H9 (cell line): ENCODE measurements around the gene COX8A. TPM values are rescaled to one million over a fixed set of nuclear protein-coding genes. Genes with fewer than 3 reads are reported as not detected.
A peak's percentile ranks its signal among the peaks of the same experiment; 100 is the strongest.

Experiments used
- DNase-seq: peaks from one replicate; pipeline ENCODE4 v3.0.0-alpha.2; 2017
- H2AFZ ChIP-seq: one replicate; pipeline ENCODE4 v1.6.1; 2013; ENCODE audit warnings: mild to moderate bottlenecking, low read length, control low read depth, moderate library complexity
- H2AK5ac ChIP-seq: 2 replicates; pipeline ENCODE4 v1.6.1; 2013; ENCODE audit warnings: low read length, control low read depth, mixed read lengths; ENCODE audit not compliant: insufficient read length
- H2BK120ac ChIP-seq: one replicate; pipeline ENCODE4 v1.6.1; 2013; ENCODE audit warnings: low read depth, mild to moderate bottlenecking, low read length, control low read depth, inconsistent platforms; ENCODE audit not compliant: poor library complexity, severe bottlenecking
- H2BK12ac ChIP-seq: 2 replicates; pipeline ENCODE4 v1.6.1; 2013; ENCODE audit warnings: low read length, control low read depth, mixed read lengths, low read depth; ENCODE audit not compliant: insufficient read length
- H2BK15ac ChIP-seq: 2 replicates; pipeline ENCODE4 v1.6.1; 2013; ENCODE audit warnings: low read depth, low read length, control low read depth
- H2BK20ac ChIP-seq: one replicate; pipeline ENCODE4 v1.6.1; 2013; ENCODE audit warnings: low read depth, mild to moderate bottlenecking, low read length, control low read depth, inconsistent platforms; ENCODE audit not compliant: poor library complexity, severe bottlenecking
- H2BK5ac ChIP-seq: 2 replicates; pipeline ENCODE4 v1.6.1; 2013; ENCODE audit warnings: low read length, control low read depth, mixed read lengths; ENCODE audit not compliant: insufficient read length
- H3K14ac ChIP-seq: 2 replicates; pipeline ENCODE4 v1.6.1; 2013; ENCODE audit warnings: low read length, control low read depth; ENCODE audit not compliant: insufficient read depth
- H3K18ac ChIP-seq: 2 replicates; pipeline ENCODE4 v1.6.1; 2013; ENCODE audit warnings: low read depth, mild to moderate bottlenecking, mixed read lengths, low read length, control low read depth; ENCODE audit not compliant: insufficient read length
- H3K23ac ChIP-seq: 2 replicates; pipeline ENCODE4 v1.6.1; 2013; ENCODE audit warnings: low read length, control low read depth, mixed read lengths, low read depth; ENCODE audit not compliant: insufficient read length
- H3K23me2 ChIP-seq: 2 replicates; pipeline ENCODE4 v1.6.1; 2013; ENCODE audit warnings: low read depth, mild to moderate bottlenecking, mixed read lengths, low read length, control low read depth; ENCODE audit not compliant: insufficient read length, poor library complexity, severe bottlenecking
- H3K27ac ChIP-seq: 2 replicates; pipeline ENCODE4 v1.5.1; 2013; ENCODE audit warnings: low read length, control low read depth, mixed read lengths, low read depth; ENCODE audit not compliant: insufficient read length
- H3K27me3 ChIP-seq: 2 replicates; pipeline ENCODE4 v1.6.1; 2013; ENCODE audit warnings: low read length, control low read depth, inconsistent platforms; ENCODE audit not compliant: insufficient read depth
- H3K4ac ChIP-seq: 2 replicates; pipeline ENCODE4 v1.6.1; 2013; ENCODE audit warnings: low read depth, mild to moderate bottlenecking, control low read depth, inconsistent platforms, low read length, moderate library complexity
- H3K4me1 ChIP-seq: 2 replicates; pipeline ENCODE4 v1.6.1; 2013; ENCODE audit warnings: low read length, control low read depth, inconsistent platforms; ENCODE audit not compliant: insufficient read depth
- H3K4me2 ChIP-seq: 2 replicates; pipeline ENCODE4 v1.6.1; 2013; ENCODE audit warnings: low read length, control low read depth, mixed read lengths; ENCODE audit not compliant: insufficient read length, insufficient read depth
- H3K56ac ChIP-seq: 2 replicates; pipeline ENCODE4 v1.6.1; 2013; ENCODE audit warnings: low read depth, mild to moderate bottlenecking, mixed read lengths, low read length, control low read depth; ENCODE audit not compliant: insufficient read length
- H3K79me1 ChIP-seq: 2 replicates; pipeline ENCODE4 v1.6.1; 2013; ENCODE audit warnings: low read depth, mild to moderate bottlenecking, moderate library complexity, low read length, control low read depth, inconsistent platforms; ENCODE audit not compliant: insufficient read depth, poor library complexity, severe bottlenecking
- H3K79me2 ChIP-seq: 2 replicates; pipeline ENCODE4 v1.6.1; 2013; ENCODE audit warnings: low read length, control low read depth, inconsistent platforms; ENCODE audit not compliant: insufficient read depth
- H3K9ac ChIP-seq: 2 replicates; pipeline ENCODE4 v1.6.1; 2013; ENCODE audit warnings: low read length, control low read depth, mixed read lengths; ENCODE audit not compliant: insufficient read length; ENCODE audit errors: extremely low read depth
- H3K9me3 ChIP-seq: one replicate; pipeline ENCODE4 v1.6.1; 2013; ENCODE audit warnings: low read depth, low read length, inconsistent platforms; ENCODE audit not compliant: control insufficient read depth
- H3T11ph ChIP-seq: one replicate; pipeline ENCODE4 v1.6.1; 2013; ENCODE audit warnings: mild to moderate bottlenecking, low read length, control low read depth, inconsistent platforms
- H4K20me1 ChIP-seq: one replicate; pipeline ENCODE4 v1.6.1; 2013; ENCODE audit not compliant: control insufficient read depth, insufficient read length, insufficient read depth
- H4K5ac ChIP-seq: 2 replicates; pipeline ENCODE4 v1.6.1; 2013; ENCODE audit warnings: low read depth, mild to moderate bottlenecking, mixed read lengths, low read length, control low read depth; ENCODE audit not compliant: insufficient read length
- H4K8ac ChIP-seq: replicated peaks from 2 replicates; pipeline ENCODE4 v1.6.1; 2013; ENCODE audit warnings: low read length, control low read depth, mixed read lengths, low read depth; ENCODE audit not compliant: insufficient read length
- H4K91ac ChIP-seq: 2 replicates; pipeline ENCODE4 v1.6.1; 2013; ENCODE audit warnings: low read depth, mild to moderate bottlenecking, moderate library complexity, mixed read lengths, low read length, control low read depth; ENCODE audit not compliant: insufficient read length
- H3K27ac Mint-ChIP-seq, 3 experiments: 2 replicates in 2 of 3; 3 replicates in 1 of 3; pipeline ENCODE4 v1.8.0; 2020 to 2021; ENCODE audit warnings: mixed read lengths in 3 of 3, mild to moderate bottlenecking in 1 of 3, moderate library complexity in 1 of 3
- H3K27me3 Mint-ChIP-seq: 2 replicates; pipeline ENCODE4 v1.8.0; 2021; ENCODE audit warnings: low read depth, mild to moderate bottlenecking, moderate library complexity, mixed read lengths
- H3K36me3 Mint-ChIP-seq, 3 experiments: 2 replicates in 2 of 3; 3 replicates in 1 of 3; pipeline ENCODE4 v1.8.0; 2020 to 2021; ENCODE audit warnings: low read depth in 3 of 3, mixed read lengths in 3 of 3; ENCODE audit not compliant: insufficient read depth in 1 of 3
- H3K4me1 Mint-ChIP-seq, 2 experiments: 2 replicates each; pipeline ENCODE4 v1.8.0; 2020; ENCODE audit warnings: mixed read lengths in 2 of 2
- H3K4me3 Mint-ChIP-seq, 2 experiments: 2 replicates in 1 of 2; 3 replicates in 1 of 2; pipeline ENCODE4 v1.8.0; 2020 to 2021; ENCODE audit warnings: mild to moderate bottlenecking in 2 of 2, mixed read lengths in 2 of 2, moderate library complexity in 1 of 2
- H3K9me3 Mint-ChIP-seq, 2 experiments: 2 replicates in 1 of 2; 3 replicates in 1 of 2; pipeline ENCODE4 v1.8.0; 2020; ENCODE audit warnings: mild to moderate bottlenecking in 2 of 2, mixed read lengths in 2 of 2, moderate library complexity in 1 of 2
- WGBS: extraction: QIAGEN DNeasy Blood & Tissue Kit; methylation state at CpG from one replicate; pipeline ENCODE4 v1.1.7; 2013; ENCODE audit warnings: missing lambda C conversion rate, low lambda C conversion rate, mixed read lengths; ENCODE audit not compliant: insufficient read length; ENCODE audit errors: extremely low coverage; 5-methylcytosine and 5-hydroxymethylcytosine counted together
- total RNA-seq: library from RNA; stranded (reverse); gene quantifications from 2 replicates; pipeline ENCODE4 v1.2.1, GENCODE V29; 2021
- TF ChIP-seq, protein P1 (sequence below): fragments of 200-600 bp; sonication (generic); conservative IDR thresholded peaks from 3 replicates; pipeline ENCODE4 v1.8.0; 2021; ENCODE audit warnings: antibody characterized with exemption, mild to moderate bottlenecking

The COX8A gene
- total RNA-seq, 1 experiment from 2014 or later, result 429 TPM

DNA sequence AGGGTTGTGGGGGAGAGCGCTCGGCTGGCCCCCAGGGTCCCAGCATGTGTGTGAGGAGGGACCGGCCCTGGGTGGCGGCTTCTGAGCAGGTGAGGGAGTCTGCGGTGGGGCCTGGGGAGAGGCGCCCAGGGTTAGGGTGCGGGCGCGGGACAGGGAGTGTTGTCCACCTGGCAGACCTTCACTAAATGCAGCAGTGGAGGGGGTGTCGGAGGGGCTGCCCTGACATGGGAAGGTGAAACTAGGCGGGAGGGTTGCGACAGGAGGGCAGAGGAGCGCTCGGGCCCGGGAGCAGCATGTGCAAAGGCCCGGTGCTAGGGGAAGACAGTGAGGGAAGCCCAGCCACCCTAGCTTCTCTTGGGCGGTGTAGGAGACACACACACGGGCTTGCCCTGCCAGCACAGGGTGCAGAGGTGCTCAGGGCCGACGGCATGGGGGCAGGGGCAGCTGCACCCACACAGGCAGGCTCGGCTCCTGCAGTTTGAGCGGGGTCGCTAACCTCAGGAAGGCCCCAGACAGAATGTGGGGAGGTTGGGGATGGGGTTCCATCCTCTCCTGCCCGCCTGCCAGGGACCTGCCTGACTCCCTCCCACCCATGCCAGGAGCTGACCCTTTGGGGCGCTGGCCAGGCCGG is 34.0 kb downstream of the COX8A start:
- Histone ChIP-seq H4K5ac (no peak overlapping the region), H4K20me1 (no peaks in the 10 kb centered on the region), H4K8ac (no peak overlapping the region), H3K56ac (no peak overlapping the region), H3K27ac (no peak overlapping the region), H2BK15ac (no peak overlapping the region), H3K9ac (no peak overlapping the region), H3K79me1 (no peaks in the 10 kb centered on the region), H3K27me3 (peaks cover 32% of the 10 kb centered on the region; the same call in 1 of the 2 replicates), H3K4ac (no peak overlapping the region), H2BK120ac (no peak overlapping the region), H3K79me2 (no peaks in the 10 kb centered on the region), H2BK20ac (no peak overlapping the region), H3K18ac (no peak overlapping the region), H3K23ac (no peak overlapping the region), H3K4me1 (no peaks in the 10 kb centered on the region), H4K91ac (no peak overlapping the region), H3T11ph (no peak overlapping the region), H3K9me3 (no peaks in the 10 kb centered on the region), H2BK12ac (no peak overlapping the region), H3K4me2 (peak overlapping the region; percentile 77), H3K14ac (no peak overlapping the region), H2BK5ac (no peak overlapping the region), H2AFZ (no peak overlapping the region), H2AK5ac (no peak overlapping the region), H3K23me2 (peaks cover 11% of the 10 kb centered on the region)
- Mint-ChIP-seq H3K9me3 (peaks cover 9 to 14% of the 10 kb centered on the region in 2 experiments; a peak in 3 of 5 replicates), H3K27ac (no peak overlapping the region), H3K4me3 (peak overlapping the region; percentile 42 to 79; a peak in 4 of 5 replicates), H3K36me3 (peaks cover 2 to 10% (median 4%) of the 10 kb centered on the region in 3 experiments; a peak in 5 of 7 replicates), H3K27me3 (peaks cover 94% of the 10 kb centered on the region), H3K4me1 (peaks cover 14 to 24% of the 10 kb centered on the region in 2 experiments)
- TF ChIP-seq, protein P1, sequence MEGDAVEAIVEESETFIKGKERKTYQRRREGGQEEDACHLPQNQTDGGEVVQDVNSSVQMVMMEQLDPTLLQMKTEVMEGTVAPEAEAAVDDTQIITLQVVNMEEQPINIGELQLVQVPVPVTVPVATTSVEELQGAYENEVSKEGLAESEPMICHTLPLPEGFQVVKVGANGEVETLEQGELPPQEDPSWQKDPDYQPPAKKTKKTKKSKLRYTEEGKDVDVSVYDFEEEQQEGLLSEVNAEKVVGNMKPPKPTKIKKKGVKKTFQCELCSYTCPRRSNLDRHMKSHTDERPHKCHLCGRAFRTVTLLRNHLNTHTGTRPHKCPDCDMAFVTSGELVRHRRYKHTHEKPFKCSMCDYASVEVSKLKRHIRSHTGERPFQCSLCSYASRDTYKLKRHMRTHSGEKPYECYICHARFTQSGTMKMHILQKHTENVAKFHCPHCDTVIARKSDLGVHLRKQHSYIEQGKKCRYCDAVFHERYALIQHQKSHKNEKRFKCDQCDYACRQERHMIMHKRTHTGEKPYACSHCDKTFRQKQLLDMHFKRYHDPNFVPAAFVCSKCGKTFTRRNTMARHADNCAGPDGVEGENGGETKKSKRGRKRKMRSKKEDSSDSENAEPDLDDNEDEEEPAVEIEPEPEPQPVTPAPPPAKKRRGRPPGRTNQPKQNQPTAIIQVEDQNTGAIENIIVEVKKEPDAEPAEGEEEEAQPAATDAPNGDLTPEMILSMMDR, result no peak
- no CpG with 5 or more reads among the region's 26 CpGs for WGBS
- DNase-seq, result no peak
